ENCODE measurements around the gene BRIP1. TPM values are rescaled to one million over a fixed set of nuclear protein-coding genes. Genes with fewer than 3 reads are reported as not detected.

The BRIP1 gene
- total and polyA plus RNA-seq, 8 donors = 3.4 to 18.1 (median 12.1) TPM

- intact Hi-C loops (cut with DNase I) = no loop called here
- TF ChIP-seq, protein P1, sequence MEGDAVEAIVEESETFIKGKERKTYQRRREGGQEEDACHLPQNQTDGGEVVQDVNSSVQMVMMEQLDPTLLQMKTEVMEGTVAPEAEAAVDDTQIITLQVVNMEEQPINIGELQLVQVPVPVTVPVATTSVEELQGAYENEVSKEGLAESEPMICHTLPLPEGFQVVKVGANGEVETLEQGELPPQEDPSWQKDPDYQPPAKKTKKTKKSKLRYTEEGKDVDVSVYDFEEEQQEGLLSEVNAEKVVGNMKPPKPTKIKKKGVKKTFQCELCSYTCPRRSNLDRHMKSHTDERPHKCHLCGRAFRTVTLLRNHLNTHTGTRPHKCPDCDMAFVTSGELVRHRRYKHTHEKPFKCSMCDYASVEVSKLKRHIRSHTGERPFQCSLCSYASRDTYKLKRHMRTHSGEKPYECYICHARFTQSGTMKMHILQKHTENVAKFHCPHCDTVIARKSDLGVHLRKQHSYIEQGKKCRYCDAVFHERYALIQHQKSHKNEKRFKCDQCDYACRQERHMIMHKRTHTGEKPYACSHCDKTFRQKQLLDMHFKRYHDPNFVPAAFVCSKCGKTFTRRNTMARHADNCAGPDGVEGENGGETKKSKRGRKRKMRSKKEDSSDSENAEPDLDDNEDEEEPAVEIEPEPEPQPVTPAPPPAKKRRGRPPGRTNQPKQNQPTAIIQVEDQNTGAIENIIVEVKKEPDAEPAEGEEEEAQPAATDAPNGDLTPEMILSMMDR (IDR thresholded peaks at IDR 0.05) = no peak
- DNase-seq (no peak), ATAC-seq (no peak)
- Histone ChIP-seq H3K27ac (no peak overlapping the region), H3K9me3 (no peaks in the 10 kb centered on the region), H3K27me3 (no peaks in the 10 kb centered on the region), H3K4me3 (no peak overlapping the region), H3K36me3 (no peaks in the 10 kb centered on the region), H3K4me1 (no peaks in the 10 kb centered on the region)
Observed at GRCh38 chr17:61757168-61757567, 106.2 kb downstream of the BRIP1 start.

DNA sequence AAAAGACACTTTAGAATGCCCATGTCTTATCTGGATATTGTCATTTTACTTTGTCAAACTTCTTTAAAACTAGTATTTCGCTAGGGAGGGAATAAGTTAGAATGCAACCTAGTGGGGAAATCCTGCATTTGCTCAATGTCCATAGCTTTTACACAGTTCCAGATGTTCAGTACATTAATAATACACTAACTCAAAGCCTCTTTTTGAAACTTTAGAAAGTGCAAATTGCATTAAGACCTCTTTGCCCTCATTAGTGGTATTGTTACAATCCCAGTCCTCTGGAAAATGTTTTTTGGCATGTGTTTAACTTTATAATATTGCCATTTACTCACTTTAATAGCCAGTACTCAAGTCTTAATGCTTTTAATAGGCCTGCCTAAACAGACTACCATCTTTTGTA is 106.8 kb downstream of the BRIP1 start:
- Histone ChIP-seq H3K4me1 (no peaks in the 10 kb centered on the region), H3K9me3 (no peaks in the 10 kb centered on the region), H3K27me3 (no peaks in the 10 kb centered on the region), H3K27ac (no peak overlapping the region), H3K4me3 (no peak overlapping the region), H3K36me3 (no peaks in the 10 kb centered on the region)
- intact Hi-C loops (cut with DNase I) = no loop called here
- TF ChIP-seq, protein P1 (IDR thresholded peaks at IDR 0.05) = no peak
- ATAC-seq = no peak
- peak in 1 of 4 donors; percentile 7 for DNase-seq

DNA sequence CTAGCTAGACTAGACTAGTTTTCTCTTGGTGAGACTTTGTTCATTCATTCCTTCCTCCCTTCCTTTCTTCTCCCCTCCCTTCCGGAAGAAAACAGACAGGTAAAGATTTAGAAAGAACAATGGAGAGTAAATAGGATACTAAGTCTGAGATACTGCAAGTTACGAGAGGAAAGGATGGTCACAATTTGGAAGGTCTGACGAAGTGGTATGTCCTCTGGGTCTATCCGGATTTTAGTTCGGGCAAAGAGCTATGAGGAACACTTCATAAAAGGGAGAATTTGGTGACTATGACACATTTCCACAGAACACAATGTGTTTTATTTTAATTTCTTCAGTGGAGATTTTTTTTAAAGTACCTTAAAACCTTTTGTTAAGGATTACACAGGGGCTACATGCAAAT is 107.7 kb downstream of the BRIP1 start:
- intact Hi-C loops (cut with DNase I) = no loop called here
- no peaks in the 10 kb centered on the region for H3K4me1 ChIP-seq
- no peak for ATAC-seq
- no peaks in the 10 kb centered on the region for H3K9me3 ChIP-seq
- TF ChIP-seq, protein P1 (IDR thresholded peaks at IDR 0.05) = no peak
- no peak for DNase-seq
- H3K36me3 ChIP-seq = no peaks in the 10 kb centered on the region
- H3K27me3 ChIP-seq = no peaks in the 10 kb centered on the region
- H3K4me3 ChIP-seq = no peak overlapping the region
- no peak overlapping the region for H3K27ac ChIP-seq

- intact Hi-C loops (cut with DNase I) = no loop called here
- H3K27ac ChIP-seq = no peak overlapping the region
Observed at GRCh38 chr17:61755078-61755477, 108.2 kb downstream of the BRIP1 start.

DNA sequence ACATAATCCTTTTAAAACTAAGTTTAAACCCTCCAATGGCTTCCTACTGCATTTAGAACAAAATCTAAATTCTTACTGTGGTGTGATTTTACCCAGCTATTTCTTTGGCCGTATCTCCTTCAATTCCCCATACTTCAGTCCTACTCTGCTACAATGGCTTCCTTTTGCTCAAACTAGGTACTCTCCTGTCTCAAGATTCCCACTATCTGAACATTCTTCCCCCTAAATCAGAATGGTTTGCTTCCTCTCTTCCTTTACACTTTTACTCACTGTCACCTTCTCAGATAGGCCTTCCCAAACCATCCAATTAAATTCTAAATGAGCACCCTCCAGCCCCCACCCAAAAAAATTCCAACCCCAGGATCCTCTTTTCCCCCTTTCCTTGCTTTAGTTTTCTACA is 109.2 kb downstream of the BRIP1 start:
- no peak for ATAC-seq
- Histone ChIP-seq H3K36me3 (no peaks in the 10 kb centered on the region), H3K27ac (no peak overlapping the region), H3K4me3 (no peak overlapping the region), H3K9me3 (no peaks in the 10 kb centered on the region), H3K27me3 (no peaks in the 10 kb centered on the region), H3K4me1 (no peaks in the 10 kb centered on the region)
- intact Hi-C loops (cut with DNase I) = no loop called here
- TF ChIP-seq, protein P1 (IDR thresholded peaks at IDR 0.05) = no peak
- no peak for DNase-seq

More at GRCh38 chr17:61755078-61755477, 108.2 kb downstream of the BRIP1 start:
- H3K9me3 ChIP-seq = no peaks in the 10 kb centered on the region
- H3K4me1 ChIP-seq = no peaks in the 10 kb centered on the region
- H3K27me3 ChIP-seq = no peaks in the 10 kb centered on the region
- TF ChIP-seq, protein P1 (IDR thresholded peaks at IDR 0.05) = no peak
- ATAC-seq (no peak), DNase-seq (no peak)
- no peak overlapping the region for H3K4me3 ChIP-seq
- no peaks in the 10 kb centered on the region for H3K36me3 ChIP-seq

Data from left lung (tissue), 10 donors.